D721Med (cell line): ENCODE measurements around the gene NCSTN.
A peak's percentile ranks its signal among the peaks of the same experiment; 100 is the strongest.

Experiments
- DNase-seq: peaks from one replicate; pipeline ENCODE4 v3.0.0; 2011; ENCODE audit warnings: low spot score; ENCODE audit not compliant: insufficient read length
- FAIRE-seq: peaks from 2 replicates; lab custom pipeline; 2011; peaks lifted over from hg19 to GRCh38; lab: Jason Lieb, UNC
- CTCF ChIP-seq: IDR thresholded peaks from 2 replicates; pipeline ENCODE4 v1.5.1; 2012; ENCODE audit warnings: mild to moderate bottlenecking, control low read depth; ENCODE audit not compliant: insufficient read depth; ENCODE audit errors: missing control alignments

NCSTN gene

GRCh38 chr1:160358073-160358472 is 14.9 kb downstream of the NCSTN start:
- DNase-seq = no peak
- no peak for TF ChIP-seq CTCF
- FAIRE-seq = no peak

- FAIRE-seq = no peak
- peak; percentile 19 for TF ChIP-seq CTCF
These were observed 16.5 kb downstream of the NCSTN start for GRCh38 chr1:160359559-160360226.

GRCh38 chr1:160360227-160360695 is 17.1 kb downstream of the NCSTN start:
- FAIRE-seq = no peak
- DNase-seq = no peak
- no peak for TF ChIP-seq CTCF

More at GRCh38 chr1:160359559-160360226, 16.5 kb downstream of the NCSTN start:
- DNase-seq = no peak

GRCh38 chr1:160361199-160361598 is 18.0 kb downstream of the NCSTN start:
- no peak for TF ChIP-seq CTCF
- DNase-seq (no peak), FAIRE-seq (no peak)

GRCh38 chr1:160361814-160362167 is 18.6 kb downstream of the NCSTN start:
- FAIRE-seq (no peak), DNase-seq (no peak)
- no peak for TF ChIP-seq CTCF

- peak; percentile 96 for DNase-seq
- TF ChIP-seq CTCF = no peak
- peak; percentile 85 for FAIRE-seq
These were observed 19.2 kb downstream of the NCSTN start for GRCh38 chr1:160362168-160362957.

- DNase-seq = no peak
- no peak for TF ChIP-seq CTCF
- peak; percentile 82 for FAIRE-seq
These were observed 19.8 kb downstream of the NCSTN start for GRCh38 chr1:160363010-160363409.
